Measurements from ENCODE around the gene LBHD2.
A peak's percentile ranks its signal among the peaks of the same experiment; 100 is the strongest.
"Not testable (repeated sequence)": the region's sequence is repeated elsewhere in the genome, so short reads cannot be mapped to it uniquely, and the experiment has no call there.

LBHD2 gene

GRCh38 chr14:103084021-103084919, at the start of gene LBHD2:
Gene LBHD2, plus strand, starts transcription at chr14:103084210. Its CDS starts 1,803 bp downstream, at chr14:103086013.
- no peak for DNase-seq

DNA sequence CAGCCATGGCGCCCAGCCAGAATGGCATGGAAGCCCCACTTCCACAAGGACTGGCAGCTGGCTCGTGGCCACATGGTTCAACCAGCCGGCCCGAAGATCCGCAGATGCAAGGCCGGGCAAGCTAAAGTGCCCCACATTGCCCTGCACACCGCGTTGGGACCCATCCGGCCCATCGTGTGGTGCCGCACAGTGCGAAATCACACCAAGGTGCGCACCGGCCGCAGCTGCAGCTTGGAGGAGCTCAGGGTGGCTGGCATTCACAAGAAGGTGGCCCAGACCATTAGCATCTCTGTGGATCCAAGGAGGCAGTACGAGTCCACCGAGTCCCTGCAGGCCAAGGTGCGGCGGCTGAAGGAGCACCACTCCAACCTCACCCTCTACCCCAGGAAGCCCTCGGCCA, 42.5 kb upstream of the LBHD2 start:
- DNase-seq = no peak

GRCh38 chr14:103043257-103044015, 40.6 kb upstream of the LBHD2 start:
- DNase-seq = no peak

DNA sequence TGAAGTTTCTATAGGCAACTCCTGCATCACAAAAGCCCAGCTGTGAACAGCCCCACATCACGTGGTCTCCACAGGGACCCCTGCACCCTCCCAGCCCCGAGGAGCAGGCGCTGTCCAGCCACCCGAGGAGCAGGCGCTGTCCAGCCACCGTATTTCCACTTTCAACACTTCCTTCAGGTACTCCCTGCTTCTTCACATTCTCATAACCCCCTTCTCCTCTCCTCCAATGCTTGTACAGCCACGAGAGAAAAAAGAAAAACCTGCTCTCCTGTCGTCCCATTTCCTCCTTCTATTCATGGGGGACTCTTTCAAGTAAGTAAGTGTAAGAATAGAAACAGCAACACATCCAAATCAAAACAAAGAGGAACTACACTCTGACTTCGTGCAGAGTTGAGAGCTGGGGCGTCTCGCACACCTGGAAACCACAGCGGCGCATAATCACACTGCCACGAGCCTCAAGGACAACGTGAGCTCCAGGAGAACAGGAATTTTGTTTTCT, 38.6 kb upstream of the LBHD2 start:
- DNase-seq = no peak

DNA sequence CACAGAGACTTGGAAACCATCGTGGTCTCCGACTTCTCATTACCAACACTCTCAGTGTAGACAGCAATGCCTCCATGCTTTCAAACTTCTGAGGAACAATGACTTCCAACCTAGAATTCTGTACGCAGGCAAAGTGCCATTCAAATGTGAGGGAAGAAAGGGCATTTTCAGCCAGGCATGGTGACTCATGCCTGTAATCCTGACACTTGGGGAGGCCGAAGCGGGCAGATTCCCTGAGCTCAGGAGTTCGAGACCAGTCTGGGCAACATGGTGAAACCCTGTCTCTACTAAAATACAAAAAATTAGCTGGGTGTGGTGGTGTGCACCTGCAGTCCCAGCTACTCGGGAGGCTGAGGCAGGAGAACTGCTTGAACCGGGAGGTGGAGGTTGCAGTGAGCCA, 36.6 kb upstream of the LBHD2 start:
- DNase-seq = not testable (repeated sequence)

DNA sequence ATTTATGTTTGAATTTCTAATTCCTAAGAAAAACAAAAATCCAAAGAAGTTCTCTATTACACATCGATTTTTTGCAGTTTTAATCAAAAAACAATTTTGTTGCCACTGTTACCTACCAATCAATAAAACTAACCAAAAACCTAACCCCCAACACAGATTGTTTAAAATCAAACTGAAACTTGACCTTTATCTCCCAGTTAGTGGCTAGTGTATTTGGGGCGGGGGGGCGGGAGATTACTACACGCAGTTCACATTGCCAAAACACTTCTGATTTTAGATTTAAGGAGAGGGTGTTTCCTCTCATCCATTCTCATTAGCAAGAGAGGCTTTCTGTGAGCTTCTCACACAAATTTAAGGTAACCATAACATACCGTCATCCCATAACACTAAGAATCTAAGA, 33.1 kb upstream of the LBHD2 start:
- no peak for DNase-seq

DNA sequence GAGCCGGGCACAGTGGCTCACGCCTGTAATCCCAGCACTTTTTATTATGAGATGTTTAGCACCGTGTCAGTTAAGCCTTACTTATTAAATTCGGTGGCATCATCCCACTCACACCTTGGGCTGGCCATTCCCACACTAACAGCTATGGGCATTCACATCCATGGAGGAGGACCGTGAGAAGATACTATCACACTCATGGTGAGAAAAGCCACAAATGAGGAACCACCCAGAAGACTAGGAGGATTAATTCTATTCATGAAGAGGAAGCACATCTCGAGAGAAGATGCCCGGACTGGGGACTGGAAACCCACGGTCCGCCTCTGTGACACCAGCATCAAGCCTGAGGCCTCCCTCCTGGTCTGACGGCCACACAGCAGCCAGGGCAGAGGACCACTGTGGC, 31.6 kb upstream of the LBHD2 start:
- DNase-seq = no peak

GRCh38 chr14:103055695-103056094, 28.3 kb upstream of the LBHD2 start:
- no peak for DNase-seq

DNA sequence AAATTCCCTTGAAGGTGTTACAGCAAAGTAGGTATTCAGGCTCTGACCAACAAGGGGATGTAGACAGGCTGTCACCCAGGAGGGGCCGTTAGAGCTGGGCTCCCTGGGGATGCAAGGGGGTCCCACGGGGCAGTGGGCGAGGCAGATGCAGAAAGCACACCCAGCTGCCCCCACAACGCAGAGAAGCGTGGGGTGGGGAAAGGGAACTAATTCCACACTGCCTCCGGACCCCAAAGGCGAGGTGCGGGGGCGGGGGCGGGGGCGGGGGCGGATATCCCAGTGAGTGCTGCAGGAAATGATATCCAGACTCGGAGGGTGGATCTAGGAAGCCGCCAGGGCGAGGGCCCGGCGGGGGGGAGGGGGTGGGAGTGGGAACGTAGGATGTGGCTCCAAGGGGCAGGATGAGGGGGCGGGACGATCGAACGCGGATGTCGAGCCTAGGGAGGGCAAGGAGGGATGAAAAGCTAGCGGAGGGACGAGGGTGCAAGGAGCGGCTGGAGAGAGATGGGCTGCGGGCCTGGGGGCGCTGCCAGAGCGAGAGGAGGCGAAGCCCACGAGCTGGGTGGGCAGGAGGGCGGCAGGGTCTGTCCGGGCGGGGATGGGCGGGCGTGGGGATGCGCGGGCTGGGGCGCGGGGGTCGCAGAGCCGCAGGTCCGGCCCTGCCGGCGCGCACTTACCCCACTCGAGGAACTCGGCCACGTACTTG, 27.5 kb upstream of the LBHD2 start:
- DNase-seq = no peak

DNA sequence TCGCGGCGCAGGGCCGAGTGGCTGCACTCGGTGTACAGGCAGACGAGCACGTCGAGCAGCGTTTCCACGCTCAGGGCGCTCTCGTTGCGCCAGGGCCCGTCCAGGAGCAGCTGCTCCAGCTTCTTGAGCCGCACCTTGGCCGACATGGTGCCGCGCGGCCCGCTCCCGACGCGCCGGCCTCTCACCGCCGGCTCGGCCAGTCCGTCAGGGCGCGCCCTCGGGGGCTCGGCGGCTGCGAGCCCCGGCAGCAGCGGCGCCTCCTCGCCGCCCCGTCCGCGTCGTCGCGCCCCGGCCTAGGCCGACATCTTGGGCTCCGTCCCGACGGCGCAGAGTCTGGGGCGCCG, 27.0 kb upstream of the LBHD2 start:
- no peak for DNase-seq

GRCh38 chr14:103057372-103058163, 26.4 kb upstream of the LBHD2 start, which contains the start of gene CDC42BPB:
Gene CDC42BPB, minus strand, starts transcription at chr14:103057549. Its CDS starts 376 bp downstream, at chr14:103057173.
- peak; percentile 42 for DNase-seq

DNA sequence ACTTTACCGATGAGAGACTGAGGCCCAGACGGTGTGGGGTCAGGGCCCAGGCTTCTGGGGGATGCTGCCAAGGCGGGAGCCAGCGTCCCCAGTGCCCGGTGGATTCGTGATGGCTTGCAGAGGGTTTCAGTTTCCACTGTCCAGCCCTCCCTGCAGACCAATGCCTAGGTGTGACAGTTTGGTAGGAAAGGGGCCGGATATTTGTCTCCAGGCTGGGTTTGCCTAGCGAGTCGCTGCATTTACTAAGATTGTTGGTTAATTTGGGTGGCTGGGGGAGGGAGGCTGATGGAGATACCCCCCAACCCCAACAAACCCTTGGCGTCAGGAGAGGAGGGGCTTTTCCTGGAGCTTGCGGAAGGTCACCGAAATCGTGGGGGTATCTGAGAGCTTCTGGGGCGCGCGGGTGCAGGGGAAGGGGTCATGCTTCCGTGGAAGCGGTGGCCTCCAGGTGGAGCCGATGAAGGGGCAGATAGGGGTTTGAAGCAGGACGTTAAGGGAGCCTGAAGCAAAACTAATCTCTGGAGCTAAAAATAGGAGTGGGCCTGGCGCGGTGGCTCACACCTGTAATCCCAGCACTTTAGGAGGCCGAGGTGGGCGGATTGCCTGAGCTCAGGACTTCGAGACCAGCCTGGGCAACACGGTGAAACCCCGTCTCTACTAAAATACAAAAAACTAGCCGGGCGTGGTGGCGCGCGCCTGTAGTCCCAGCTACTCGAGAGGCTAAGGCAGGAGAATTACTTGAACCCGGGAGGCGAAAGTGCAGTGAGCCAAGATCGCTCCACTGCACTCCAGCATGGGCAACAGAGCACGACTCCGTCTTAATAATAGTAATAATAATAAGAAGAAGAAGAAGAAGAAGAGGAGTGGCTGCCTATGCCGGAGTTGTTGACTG, 25.6 kb upstream of the LBHD2 start:
- no peak for DNase-seq

DNA sequence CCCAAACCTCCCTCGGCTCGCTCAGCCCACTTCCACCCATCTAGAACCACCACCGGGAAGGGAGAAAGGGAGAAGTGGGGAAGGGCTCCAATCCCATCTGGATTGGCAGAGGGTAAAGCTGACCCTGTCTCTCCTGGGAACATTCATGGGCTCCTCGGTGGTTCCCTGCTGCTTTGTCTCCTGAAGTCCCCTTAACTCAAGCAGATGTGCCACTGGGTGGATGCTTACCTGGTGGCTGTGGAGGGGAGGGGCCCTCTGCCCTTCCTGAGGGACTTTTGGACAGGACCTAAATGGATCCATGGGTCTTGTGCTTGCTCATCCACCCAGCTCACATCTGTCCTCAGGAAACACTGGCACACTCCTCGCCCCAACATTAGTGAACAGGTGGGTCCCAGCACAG, 24.5 kb upstream of the LBHD2 start:
- DNase-seq = no peak

DNA sequence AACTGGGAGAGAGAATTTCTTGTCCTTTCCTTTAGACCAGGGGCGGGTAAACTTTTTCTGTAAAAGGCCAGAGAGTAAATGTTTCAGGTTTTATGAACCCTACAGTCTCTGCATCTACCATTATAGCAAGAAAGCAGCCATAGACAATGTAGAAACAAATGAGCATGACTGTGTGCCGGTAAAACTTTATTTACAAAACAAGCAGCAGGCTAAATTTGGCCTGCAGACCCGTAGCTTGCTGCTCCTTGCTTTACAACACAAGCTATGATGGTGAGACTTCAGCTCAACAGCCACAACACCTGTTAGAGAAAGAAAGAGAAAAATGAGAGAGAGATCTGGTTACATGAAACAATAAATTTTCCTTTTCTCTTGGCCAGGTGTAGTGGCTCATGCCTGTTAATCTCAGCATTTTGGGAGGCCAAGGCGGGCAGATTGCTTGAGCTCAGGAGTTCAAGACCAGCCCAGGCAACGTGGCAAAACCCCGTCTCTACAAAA, 22.5 kb upstream of the LBHD2 start:
- no peak for DNase-seq

GRCh38 chr14:103064436-103064835, 19.6 kb upstream of the LBHD2 start:
- no peak for DNase-seq

DNA sequence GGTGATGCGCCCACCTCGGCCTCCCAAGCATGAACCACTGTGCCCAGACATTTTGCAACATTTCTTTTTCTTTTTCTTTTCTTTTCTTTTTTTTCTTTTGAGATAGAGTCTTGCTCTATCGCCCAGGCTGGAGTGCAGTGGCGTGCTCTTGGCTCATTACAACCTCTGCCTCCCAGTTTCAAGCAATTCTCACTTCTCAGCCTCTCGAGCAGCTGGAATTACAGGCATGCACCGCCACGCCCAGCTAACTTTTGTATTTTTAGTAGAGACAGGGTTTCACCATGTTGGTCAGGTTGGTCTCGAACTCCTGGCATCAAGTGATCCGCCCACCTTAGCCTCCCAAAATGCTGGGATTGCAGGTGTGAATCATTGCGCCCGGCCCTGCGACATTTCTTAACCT, 19.0 kb upstream of the LBHD2 start:
- DNase-seq = no peak

GRCh38 chr14:103065861-103066260, 18.1 kb upstream of the LBHD2 start:
- DNase-seq = no peak

DNA sequence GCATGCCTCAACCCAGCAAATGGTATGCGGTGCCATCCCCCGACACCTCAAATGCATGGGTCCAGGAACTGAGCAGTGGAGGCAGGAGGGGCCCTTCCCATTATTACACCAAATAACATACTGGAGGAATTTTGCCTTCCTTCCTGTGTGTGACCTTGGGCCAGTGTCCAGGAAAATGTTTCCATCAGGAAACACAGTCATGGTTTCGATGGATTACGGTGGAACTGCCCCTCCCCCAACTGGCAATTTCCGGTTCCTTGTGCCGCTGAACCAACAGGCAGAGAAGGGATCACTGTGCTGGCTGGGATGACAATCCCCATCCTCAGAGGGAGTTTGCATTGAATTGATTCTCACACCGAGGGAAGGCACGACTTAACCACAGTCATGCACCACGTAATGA, 17.6 kb upstream of the LBHD2 start:
- no peak for DNase-seq

DNA sequence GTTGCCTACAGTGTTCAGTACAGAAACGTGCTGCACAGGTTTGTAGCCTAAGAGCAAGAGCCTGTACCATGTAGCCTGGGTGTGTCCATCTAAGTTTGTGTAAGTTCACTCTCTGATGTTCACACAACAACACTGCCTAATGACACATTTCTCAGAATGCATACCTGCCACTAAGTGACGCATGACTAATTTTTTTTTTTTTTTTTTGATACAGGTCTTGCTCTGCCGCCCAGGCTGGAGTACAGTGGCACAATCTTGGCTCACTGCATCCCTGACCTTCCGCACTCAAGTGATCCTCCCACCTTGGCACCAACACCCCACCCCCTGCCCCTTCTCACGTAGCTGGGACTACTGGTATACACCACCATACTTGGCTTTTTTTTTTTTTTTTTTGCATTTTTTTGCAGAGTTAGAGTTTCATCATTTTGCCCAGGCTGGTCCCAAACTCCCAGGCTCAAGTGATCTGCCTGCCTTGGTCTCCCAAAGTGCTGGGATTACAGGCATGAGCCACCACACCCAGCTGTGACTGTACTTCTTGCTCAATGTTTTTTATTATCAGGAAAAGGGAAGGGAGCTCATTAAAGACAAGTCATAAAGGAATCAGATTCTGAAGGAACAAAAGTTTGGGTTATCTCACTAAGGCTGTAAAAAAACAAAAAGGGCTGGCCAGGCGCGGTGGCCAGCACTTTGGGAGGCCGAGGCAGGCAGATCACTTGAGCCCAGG, 16.6 kb upstream of the LBHD2 start:
- no peak for DNase-seq

- no peak for DNase-seq
Measured at GRCh38 chr14:103068351-103069073, 15.5 kb upstream of the LBHD2 start.
